Stomach (tissue), 4 donors: Measurements from ENCODE around the gene PPP2R3B.

Experiments used
- CTCF ChIP-seq, 7 experiments: fragments of 450-650 bp in 4 of 7; fragments of 200-600 bp in 3 of 7; sonication (generic) in 3 of 7; IDR thresholded peaks; one replicate each; pipeline ENCODE4 v1.5.1; 2016 to 2019; ENCODE audit warnings: antibody characterized with exemption in 7 of 7, control low read depth in 2 of 7, mild to moderate bottlenecking in 1 of 7
- POLR2A ChIP-seq, 4 donors: fragments of 450-650 bp; IDR thresholded peaks; one replicate each; pipeline ENCODE4 v1.6.1; 2016; ENCODE audit warnings: antibody characterized with exemption in 4 of 4, control low read depth in 2 of 4, mild to moderate bottlenecking in 1 of 4, moderate library complexity in 1 of 4

- no peak for TF ChIP-seq CTCF (IDR thresholded peaks at IDR 0.05)
- TF ChIP-seq POLR2A (IDR thresholded peaks at IDR 0.05), result no peak
Observed at GRCh38 chrX:332496-332860, 54.2 kb downstream of the PPP2R3B start.
